ENCODE measurements around the gene CACNA2D4. TPM values are rescaled to one million over a fixed set of nuclear protein-coding genes. Genes with fewer than 3 reads are reported as not detected.

Gene CACNA2D4
- total RNA-seq, 2 experiments from 2014 or later: 20.8 to 23.6 TPM

- H3K4me1 Mint-ChIP-seq: peaks cover 4% of the 10 kb centered on the region
- peak; percentile 89 for DNase-seq
- H3K27me3 Mint-ChIP-seq: no peaks in the 10 kb centered on the region
- CTCF ChIA-PET: interaction anchor here (0.6 to 3.3 kb wide), 67 partner anchors 9 to 877 kb away, joined by 3 to 62 read pairs (median 4); partner anchors contain the start of genes ADIPOR2, CACNA2D4 and DCP1B
- H3K4me3 Mint-ChIP-seq: no peak overlapping the region
- peak overlapping the region; percentile 34 for H3K27ac Mint-ChIP-seq
- no peaks in the 10 kb centered on the region for H3K9me3 Mint-ChIP-seq
- POLR2A ChIA-PET: interaction anchor here (0.5 to 2.9 kb wide), 11 partner anchors 13 to 1551 kb away, joined by 3 to 15 read pairs (median 4); partner anchors contain the start of gene KDM5A
- H3K36me3 Mint-ChIP-seq (ENCODE audit: low read depth): peaks cover 31% of the 10 kb centered on the region
These were observed 21.6 kb upstream of the CACNA2D4 start for GRCh38 chr12:1939801-1940607.

DNA sequence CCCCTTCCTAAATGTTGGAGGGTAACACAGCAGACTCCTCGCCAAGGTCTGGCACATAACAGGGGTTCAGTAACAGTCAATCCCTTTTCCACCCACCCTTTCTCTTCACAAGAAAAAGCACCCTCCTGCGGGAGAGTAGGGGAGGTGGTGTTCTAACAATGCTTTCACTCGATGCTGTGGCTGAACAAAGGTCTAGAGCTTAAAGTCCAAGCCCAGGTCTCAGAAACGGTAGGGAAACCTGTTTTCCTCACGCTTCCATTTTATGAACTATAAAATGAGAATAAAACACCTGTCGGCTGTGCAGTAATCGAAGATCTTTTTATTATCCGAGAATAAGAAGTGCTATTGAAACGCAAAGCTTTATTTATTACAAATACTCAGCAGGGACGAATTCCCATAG is 20.9 kb upstream of the CACNA2D4 start:
- CTCF ChIA-PET: interaction anchor here (0.6 to 3.3 kb wide), 48 partner anchors 9 to 644 kb away, joined by 3 to 62 read pairs (median 6); partner anchors contain the start of genes ADIPOR2 and CACNA2D4
- Mint-ChIP-seq H3K27me3 (no peaks in the 10 kb centered on the region), H3K4me1 (peaks cover 4% of the 10 kb centered on the region), H3K4me3 (no peak overlapping the region), H3K9me3 (no peaks in the 10 kb centered on the region), H3K36me3 (ENCODE audit: low read depth) (peaks cover 25% of the 10 kb centered on the region), H3K27ac (no peak overlapping the region)
- DNase-seq: no peak
- POLR2A ChIA-PET: interaction anchor here (0.5 to 2.9 kb wide), 10 partner anchors 12 to 288 kb away, joined by 3 to 15 read pairs (median 5); no protein-coding TSS in a partner anchor

DNA sequence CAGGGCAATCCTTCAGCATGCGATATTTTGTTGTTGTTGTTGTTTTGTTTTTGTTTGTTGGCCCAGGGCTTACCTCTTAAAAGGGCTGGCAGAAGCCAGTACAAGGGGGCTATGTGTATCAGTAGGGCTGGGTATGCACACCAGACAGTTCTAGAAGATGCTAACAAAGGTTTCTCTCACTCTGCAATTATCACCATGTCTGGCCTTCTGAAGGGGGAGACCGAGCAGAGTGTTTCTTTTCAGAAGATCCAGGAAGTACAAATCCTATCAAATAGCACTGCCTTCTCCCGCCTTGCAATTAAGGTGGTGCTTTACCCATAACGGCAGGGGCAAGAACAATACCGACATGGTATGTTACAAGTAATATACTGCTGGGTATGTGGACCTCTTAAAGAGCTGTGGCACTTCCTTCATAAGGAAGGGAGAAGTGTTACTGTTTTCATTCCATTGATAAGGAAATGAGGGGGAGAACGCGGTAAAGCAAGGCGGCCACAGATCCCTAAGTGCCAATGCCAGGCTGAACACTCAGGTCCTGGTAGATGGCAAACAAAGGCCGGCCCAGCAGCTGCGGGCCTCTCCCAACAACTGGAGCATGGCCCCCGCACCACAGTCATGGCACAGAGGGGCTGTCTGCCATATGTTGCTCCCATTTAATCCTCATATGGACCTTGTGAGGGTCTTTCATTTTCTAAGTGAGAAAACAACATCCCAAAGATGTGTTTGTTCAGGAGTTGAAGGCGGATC is 19.2 kb upstream of the CACNA2D4 start:
- no peaks in the 10 kb centered on the region for H3K9me3 Mint-ChIP-seq
- CTCF ChIA-PET: interaction anchor here (1.0 kb wide), 1 partner anchor 142 kb away, joined by 3 read pairs; no protein-coding TSS in a partner anchor
- DNase-seq: no peak
- no peaks in the 10 kb centered on the region for H3K27me3 Mint-ChIP-seq
- peaks cover 10% of the 10 kb centered on the region for H3K36me3 Mint-ChIP-seq (ENCODE audit: low read depth)
- no peak overlapping the region for H3K27ac Mint-ChIP-seq
- POLR2A ChIA-PET: interaction anchor here (2.9 kb wide), 1 partner anchor 142 kb away, joined by 15 read pairs; no protein-coding TSS in a partner anchor
- no peak overlapping the region for H3K4me3 Mint-ChIP-seq
- H3K4me1 Mint-ChIP-seq: peaks cover 4% of the 10 kb centered on the region

DNA sequence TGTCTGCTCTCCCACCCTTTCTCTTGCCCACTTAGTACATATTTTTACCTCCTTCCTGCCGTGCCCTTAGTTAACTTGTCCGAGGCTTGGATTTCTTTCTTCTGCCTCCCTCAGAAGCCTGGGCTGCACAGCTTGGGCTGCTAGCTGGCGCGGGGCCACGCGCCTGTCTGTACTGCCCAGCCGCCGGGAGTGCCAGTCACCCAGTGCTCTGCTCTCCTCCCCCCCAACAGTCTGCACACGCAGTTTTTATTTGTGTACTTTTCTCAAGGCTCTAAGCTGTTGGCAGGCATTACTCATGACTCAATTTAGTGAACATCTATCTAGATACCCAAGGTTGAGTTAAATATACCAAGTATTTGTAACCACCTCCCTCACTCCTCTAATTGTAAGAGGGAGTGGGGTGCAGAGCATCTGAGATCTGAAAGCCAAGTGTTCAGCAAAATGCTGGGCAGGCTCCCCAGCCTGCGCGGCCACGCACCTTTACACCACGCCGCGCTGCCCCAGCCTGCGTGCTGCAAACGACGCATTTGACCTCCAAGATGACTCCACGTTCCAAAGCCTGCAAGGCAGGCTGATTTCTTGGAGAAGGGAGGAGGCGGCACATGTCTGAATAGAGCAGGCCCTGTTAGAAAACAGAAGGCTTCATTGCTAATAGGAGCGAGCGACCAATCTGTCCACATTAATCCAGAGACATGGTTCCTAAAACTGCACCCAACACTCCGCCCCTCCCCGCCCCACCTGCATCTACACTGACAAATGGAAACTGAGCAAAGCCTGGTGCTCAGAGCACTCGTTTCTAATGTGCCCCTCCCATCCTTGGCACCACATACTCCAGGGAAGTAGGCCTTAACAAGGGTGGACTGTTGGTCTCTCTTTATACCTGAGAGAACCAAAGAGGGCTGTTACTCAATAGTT is 18.2 kb upstream of the CACNA2D4 start:
- H3K4me1 Mint-ChIP-seq: peaks cover 4% of the 10 kb centered on the region
- no peak for DNase-seq
- ChIA-PET CTCF (interaction anchor here (1.0 kb wide), 1 partner anchor 284 kb away, joined by 4 read pairs; no protein-coding TSS in a partner anchor), POLR2A (no interaction called here)
- peaks cover 7% of the 10 kb centered on the region for H3K36me3 Mint-ChIP-seq (ENCODE audit: low read depth)
- no peaks in the 10 kb centered on the region for H3K9me3 Mint-ChIP-seq
- H3K4me3 Mint-ChIP-seq: no peak overlapping the region
- H3K27ac Mint-ChIP-seq: no peak overlapping the region
- H3K27me3 Mint-ChIP-seq: no peaks in the 10 kb centered on the region

DNA sequence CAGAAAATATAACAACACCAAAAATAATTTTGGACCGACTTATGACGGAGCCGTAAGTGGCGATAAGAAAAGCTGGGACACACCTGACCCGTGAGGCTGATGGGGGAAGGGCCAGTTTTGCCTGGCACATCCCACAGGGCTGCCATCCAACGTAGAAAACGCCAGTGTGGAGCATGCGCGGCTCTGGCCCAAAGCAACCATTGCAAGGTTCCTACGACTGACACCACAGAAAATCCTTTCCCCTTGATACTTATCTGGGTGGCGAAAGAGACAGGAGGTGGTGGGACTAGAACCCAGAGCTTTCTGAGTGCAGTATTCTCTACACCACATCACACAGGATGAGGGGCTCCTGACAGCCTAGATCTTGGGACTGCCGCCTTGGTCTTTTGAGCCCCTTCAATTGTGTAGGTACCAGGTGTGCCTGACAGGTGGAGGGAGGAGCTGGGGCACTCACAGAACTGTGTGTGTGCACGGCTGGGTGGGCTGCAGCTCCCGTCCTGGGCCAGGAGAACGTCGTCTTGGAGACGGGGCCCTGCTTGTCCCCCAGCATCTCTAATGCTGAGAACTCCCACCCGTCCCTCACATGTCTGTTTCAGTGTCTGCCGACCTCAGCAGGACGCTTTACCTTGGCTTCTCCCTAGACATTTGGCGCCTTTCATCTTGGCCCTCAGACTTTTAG is 17.4 kb upstream of the CACNA2D4 start:
- Mint-ChIP-seq H3K4me1 (peaks cover 4% of the 10 kb centered on the region), H3K27ac (no peak overlapping the region), H3K36me3 (ENCODE audit: low read depth) (peaks cover 2% of the 10 kb centered on the region), H3K4me3 (no peak overlapping the region), H3K27me3 (no peaks in the 10 kb centered on the region), H3K9me3 (no peaks in the 10 kb centered on the region)
- DNase-seq: no peak
- POLR2A ChIA-PET: no interaction called here
- CTCF ChIA-PET: interaction anchor here (1.0 to 1.1 kb wide), 2 partner anchors 144 to 283 kb away, joined by 3 to 4 read pairs; no protein-coding TSS in a partner anchor

- POLR2A ChIA-PET: no interaction called here
- H3K4me1 Mint-ChIP-seq: peaks cover 4% of the 10 kb centered on the region
- H3K9me3 Mint-ChIP-seq: no peaks in the 10 kb centered on the region
- H3K36me3 Mint-ChIP-seq (ENCODE audit: low read depth): no peaks in the 10 kb centered on the region
- no peak for DNase-seq
- no peak overlapping the region for H3K4me3 Mint-ChIP-seq
- CTCF ChIA-PET: interaction anchor here (1.1 kb wide), 1 partner anchor 144 kb away, joined by 3 read pairs; no protein-coding TSS in a partner anchor
- no peaks in the 10 kb centered on the region for H3K27me3 Mint-ChIP-seq
- no peak overlapping the region for H3K27ac Mint-ChIP-seq
These were observed 16.8 kb upstream of the CACNA2D4 start for GRCh38 chr12:1935242-1935641.

- POLR2A ChIA-PET: no interaction called here
- no peaks in the 10 kb centered on the region for H3K27me3 Mint-ChIP-seq
- no peak overlapping the region for H3K27ac Mint-ChIP-seq
These were observed 16.4 kb upstream of the CACNA2D4 start for GRCh38 chr12:1934831-1935230.

DNA sequence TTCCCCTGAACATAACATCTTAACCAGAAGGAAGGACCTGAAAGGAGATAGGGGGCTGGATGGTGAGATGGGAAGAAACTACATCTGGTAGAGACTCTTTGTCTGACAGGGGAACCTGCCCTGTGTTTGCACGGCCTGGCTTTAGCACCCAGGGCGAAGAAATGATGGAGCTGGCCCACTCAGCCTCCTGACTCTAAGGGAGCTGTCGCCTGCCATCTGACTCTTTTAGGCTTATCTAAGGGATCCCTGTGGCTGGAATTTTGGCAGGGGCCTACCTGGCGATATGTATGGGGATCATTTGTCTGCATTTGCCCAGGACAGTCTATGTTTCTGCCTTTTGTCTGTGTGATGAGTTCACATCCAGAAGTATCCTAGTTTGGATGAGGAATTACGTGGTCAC is 15.6 kb upstream of the CACNA2D4 start:
- H3K27me3 Mint-ChIP-seq: no peaks in the 10 kb centered on the region
- DNase-seq: no peak
- H3K36me3 Mint-ChIP-seq (ENCODE audit: low read depth): no peaks in the 10 kb centered on the region
- POLR2A ChIA-PET: no interaction called here
- CTCF ChIA-PET: no interaction called here
- H3K4me3 Mint-ChIP-seq: no peak overlapping the region
- H3K27ac Mint-ChIP-seq: no peak overlapping the region
- H3K4me1 Mint-ChIP-seq: no peaks in the 10 kb centered on the region
- H3K9me3 Mint-ChIP-seq: no peaks in the 10 kb centered on the region

More at GRCh38 chr12:1934831-1935230, 16.4 kb upstream of the CACNA2D4 start:
- Mint-ChIP-seq H3K4me3 (no peak overlapping the region), H3K36me3 (ENCODE audit: low read depth) (no peaks in the 10 kb centered on the region), H3K4me1 (peaks cover 2% of the 10 kb centered on the region), H3K9me3 (no peaks in the 10 kb centered on the region)
- CTCF ChIA-PET: interaction anchor here (1.1 kb wide), 1 partner anchor 143 kb away, joined by 3 read pairs; no protein-coding TSS in a partner anchor
- no peak for DNase-seq

DNA sequence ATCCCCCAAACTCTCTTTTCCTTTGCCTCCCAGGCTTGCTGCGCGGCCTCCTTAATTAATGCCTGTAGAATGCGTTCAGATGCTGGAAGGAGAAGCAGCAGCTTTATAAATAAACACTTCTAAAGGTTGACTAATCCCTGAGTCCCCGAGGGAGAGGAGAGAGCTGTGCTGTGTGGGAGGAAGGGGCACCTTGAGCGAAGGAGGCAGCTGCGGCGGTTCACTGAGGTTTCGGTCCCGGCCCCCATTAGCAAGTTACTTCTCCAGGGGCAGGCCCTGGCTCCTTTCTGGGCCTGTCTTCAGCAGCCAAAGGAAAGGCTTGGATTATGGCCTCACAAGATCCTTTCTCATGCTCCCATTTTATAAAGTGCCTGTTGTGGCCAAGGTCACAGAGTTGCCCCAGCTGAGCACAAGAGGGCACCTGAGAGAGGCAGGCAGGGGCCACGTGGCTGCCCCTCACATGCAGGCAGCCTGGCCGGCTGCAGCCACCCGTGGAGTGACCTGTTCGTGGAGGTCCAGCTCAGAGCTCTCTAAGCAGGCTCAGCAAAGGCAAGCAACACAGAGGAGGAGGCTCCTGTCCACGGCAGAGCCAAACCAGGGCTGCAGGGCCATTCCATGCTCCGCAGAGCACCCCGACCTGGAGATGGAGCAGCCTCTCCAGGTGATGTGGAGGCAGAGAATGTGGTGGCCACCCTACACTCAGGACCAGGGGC is 15.0 kb upstream of the CACNA2D4 start:
- Mint-ChIP-seq H3K9me3 (no peaks in the 10 kb centered on the region), H3K36me3 (ENCODE audit: low read depth) (no peaks in the 10 kb centered on the region), H3K27ac (no peak overlapping the region), H3K4me3 (no peak overlapping the region), H3K4me1 (no peaks in the 10 kb centered on the region), H3K27me3 (no peaks in the 10 kb centered on the region)
- ChIA-PET CTCF (no interaction called here), POLR2A (no interaction called here)
- DNase-seq: no peak

DNA sequence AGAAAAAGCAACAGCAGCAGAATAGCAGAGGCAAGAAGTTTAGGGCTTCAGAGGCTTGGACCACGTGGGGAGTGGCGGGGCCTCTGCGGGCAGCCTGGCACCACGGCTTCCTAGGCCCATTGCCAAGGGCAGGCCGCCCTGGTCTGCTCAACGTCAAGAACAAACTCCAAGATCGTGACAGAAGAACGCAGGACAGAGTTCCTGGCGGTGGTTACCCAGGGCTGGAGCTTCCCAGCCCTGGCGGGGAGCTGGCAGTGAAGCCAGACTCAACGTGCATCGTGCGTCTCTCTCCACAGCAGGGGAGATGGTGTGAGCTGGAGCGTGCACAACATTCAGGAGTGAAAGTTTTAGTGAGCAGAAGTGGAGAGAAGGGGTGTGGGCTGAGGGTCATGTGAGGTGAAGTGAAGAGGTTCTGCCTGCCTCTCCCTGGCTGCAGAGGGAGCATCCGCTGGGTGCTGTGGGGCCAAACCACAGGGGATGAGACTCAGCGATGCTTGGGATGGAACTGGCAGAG is 13.9 kb upstream of the CACNA2D4 start:
- ChIA-PET POLR2A (no interaction called here), CTCF (no interaction called here)
- Mint-ChIP-seq H3K36me3 (ENCODE audit: low read depth) (no peaks in the 10 kb centered on the region), H3K9me3 (no peaks in the 10 kb centered on the region), H3K4me3 (no peak overlapping the region), H3K27ac (no peak overlapping the region), H3K4me1 (no peaks in the 10 kb centered on the region), H3K27me3 (no peaks in the 10 kb centered on the region)
- DNase-seq: no peak

DNA sequence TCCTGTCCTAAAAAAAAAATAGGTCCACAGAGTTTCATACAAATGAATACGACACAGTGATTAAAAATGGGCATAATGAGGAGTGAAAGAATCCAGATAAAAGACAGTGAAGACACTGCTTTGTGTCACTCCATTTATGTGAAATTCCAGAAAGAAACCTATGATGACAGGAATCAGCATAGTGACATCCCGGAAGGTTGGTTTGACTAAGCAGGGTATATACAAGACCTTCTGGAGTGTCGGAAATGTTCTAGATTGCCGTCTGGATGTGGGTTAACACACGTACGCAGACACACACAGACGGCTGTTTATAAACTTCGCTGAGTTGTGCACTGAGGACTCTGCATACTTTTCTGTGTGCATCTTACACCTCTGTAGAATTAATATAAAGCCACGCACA is 13.2 kb upstream of the CACNA2D4 start:
- DNase-seq: no peak
- Mint-ChIP-seq H3K4me3 (no peak overlapping the region), H3K9me3 (no peaks in the 10 kb centered on the region), H3K27me3 (no peaks in the 10 kb centered on the region), H3K36me3 (ENCODE audit: low read depth) (no peaks in the 10 kb centered on the region), H3K27ac (no peak overlapping the region), H3K4me1 (no peaks in the 10 kb centered on the region)
- CTCF ChIA-PET: no interaction called here
- POLR2A ChIA-PET: no interaction called here
